ENCODE results near the gene ATP13A1. TPM values are rescaled to one million over a fixed set of nuclear protein-coding genes. Genes with fewer than 3 reads are reported as not detected.
"Not testable (repeated sequence)": the region's sequence is repeated elsewhere in the genome, so short reads cannot be mapped to it uniquely, and the experiment has no call there.

ATP13A1 gene
- total RNA-seq, 1 experiment from 2014 or later = 21.9 TPM

DNA sequence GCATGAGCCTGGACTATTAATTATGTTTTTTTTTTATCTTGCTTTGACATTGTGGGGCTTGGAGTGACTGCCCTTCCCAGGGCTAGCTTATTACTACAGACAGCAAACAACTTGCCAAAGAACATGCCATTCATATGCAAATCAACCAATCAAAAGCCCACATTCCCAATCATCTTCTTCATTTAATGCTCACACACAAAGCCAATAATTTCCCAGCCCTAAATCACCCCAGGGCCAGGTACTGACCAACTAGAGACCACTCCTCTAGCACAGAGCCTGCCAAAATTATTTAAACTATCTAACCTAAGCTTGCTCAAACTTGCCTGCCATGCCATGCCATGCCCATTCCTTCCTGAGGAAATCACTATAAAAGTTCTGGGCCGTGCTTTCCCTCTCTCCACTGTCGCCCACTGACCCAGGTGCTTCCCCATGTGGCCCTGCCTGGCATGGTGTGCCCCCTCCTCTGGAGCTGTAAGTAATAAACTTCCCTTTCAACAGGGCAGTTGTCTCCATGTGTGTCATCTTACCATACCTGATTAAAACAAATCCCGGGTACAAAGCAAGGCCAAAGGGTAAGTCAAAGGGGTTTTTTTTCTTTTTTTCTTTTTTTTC lies 60.7 kb downstream of the ATP13A1 start:
- no peak for DNase-seq (ENCODE audit: low read depth, low spot score)
- in situ Hi-C loops (cut with HindIII; ENCODE audit: low pct_unique_long_range_greater_than_20kb, low sequenced_read_pairs) = no loop called here

DNA sequence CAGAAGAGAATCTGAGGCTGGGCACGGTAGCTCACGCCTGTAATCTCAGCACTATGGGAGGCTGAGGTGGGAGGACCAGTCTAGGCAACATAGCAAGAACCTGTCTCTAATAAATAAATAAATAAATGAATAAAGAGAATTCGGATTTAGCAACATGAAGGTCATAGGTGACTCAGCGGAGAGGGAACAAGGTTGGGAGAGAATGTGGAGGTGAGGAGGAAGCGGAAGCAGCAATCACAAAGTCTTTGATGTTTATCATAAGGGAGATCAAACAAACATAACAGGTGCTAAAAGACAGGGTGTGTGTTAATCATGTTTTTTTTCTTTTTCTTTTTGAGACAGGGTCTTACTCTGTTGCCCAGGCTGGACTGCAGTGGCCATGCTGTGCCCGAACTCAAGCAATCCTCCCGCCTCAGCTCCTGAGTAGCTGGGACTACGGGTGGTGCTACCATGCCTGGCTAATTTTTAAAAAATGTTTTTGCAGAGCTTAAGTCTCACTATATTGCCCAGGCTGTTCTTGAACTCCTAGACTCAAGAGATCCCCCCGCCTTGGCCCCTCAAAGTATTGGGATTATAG lies 61.3 kb downstream of the ATP13A1 start:
- no peak for DNase-seq (ENCODE audit: low read depth, low spot score)
- in situ Hi-C loops (cut with HindIII; ENCODE audit: low pct_unique_long_range_greater_than_20kb, low sequenced_read_pairs) = no loop called here

DNA sequence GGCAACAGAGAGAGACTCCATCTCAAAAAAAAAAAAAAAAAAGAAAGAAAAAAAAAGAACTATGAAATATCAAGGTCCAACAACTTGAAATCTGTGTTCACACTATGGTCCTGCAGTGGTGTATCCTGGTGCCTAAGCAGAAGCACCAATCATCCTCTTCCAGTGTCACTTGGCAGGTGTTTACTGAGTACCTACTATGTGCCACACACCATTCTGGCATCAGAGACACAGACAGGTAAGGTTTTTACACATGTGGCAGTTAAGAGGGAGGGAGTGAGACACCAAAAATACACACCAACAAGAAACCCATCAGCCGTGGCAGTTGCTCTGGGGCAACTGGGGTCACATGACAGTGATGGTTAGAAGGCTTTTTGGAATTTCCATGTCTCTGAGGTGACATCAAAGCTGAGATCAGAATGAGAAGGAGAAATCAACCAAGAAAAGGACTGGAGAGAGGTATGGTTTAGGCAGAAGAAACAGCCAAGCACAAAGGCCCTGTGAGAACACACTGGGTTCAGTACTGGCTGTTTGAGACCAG lies 62.6 kb downstream of the ATP13A1 start:
- in situ Hi-C loops (cut with HindIII; ENCODE audit: low pct_unique_long_range_greater_than_20kb, low sequenced_read_pairs) = no loop called here
- no peak for DNase-seq (ENCODE audit: low read depth, low spot score)

DNA sequence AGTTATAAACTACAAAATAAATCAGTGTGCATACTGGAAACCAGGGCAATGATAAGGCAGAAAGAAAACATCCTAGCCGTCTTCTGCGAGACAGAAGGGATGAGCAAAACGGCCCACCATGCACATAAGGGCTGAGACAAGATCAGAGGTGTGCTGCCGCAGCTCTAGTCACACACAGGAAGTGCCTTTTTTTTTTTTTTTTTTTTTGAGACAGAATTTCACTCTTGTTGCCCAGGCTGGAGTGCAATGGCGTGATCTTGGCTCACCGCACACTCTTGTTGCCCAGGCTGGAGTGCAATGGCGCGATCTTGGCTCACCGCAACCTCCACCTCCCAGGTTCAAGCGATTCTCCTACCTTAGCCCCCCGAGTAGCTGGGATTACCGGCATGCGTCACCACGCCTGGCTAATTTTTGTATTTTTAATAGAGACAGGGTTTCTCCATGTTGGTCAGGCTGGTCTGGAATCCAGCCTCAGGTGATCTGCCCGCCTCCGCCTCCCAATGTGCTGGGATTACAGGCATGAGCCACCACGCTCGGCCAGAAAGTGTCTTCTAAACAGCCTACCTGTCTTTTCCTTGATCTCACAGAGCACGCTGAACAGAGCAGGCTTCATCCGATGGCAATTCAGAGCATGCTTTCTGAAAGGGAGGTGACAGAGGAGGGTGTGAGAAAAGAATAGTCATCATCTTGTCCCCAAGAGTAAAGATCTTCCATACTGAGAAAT lies 64.6 kb downstream of the ATP13A1 start:
- DNase-seq (ENCODE audit: low read depth, low spot score); in situ Hi-C loops (cut with HindIII; ENCODE audit: low pct_unique_long_range_greater_than_20kb, low sequenced_read_pairs): not testable (repeated sequence)

DNA sequence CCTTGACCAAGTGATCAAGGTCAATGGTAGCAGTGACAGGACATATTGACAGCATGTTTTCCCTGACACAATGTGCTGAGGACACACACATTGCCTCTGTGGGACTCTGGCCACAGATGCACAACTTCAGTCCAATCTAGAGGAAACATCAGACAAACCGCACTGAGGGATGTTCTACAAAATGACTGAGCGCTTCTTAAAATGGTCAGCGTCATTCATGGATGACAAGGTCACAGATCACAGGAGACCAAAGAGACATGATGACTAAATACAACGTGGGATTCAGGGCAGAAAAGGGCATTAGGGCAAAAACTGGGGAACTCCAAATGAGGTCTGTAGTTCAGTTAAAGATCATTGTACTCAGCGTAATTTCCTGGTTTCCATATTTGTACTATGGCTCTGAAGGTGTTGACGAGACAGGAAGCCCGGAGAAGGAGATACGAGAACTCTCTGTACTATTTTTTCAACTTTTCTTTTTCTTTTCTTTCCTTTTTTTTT lies 65.6 kb downstream of the ATP13A1 start:
- no peak for DNase-seq (ENCODE audit: low read depth, low spot score)
- in situ Hi-C loops (cut with HindIII; ENCODE audit: low pct_unique_long_range_greater_than_20kb, low sequenced_read_pairs) = no loop called here

Small RNA genes within 50 kb of the gene (small RNA-seq; reads per million reads assigned to genes)
- gene AC011458.2 = 0 reads per million in 2 experiments

Other genes starting within 250 kb of the ATP13A1 start
- 1.4 and 1.7 TPM in 2 replicates for gene TSSK6, start 148.1 kb downstream of the ATP13A1 start, total RNA-seq (2014; rRNA removed; shearing (Covaris generic))
- gene NDUFA13, start 147.5 kb downstream of the ATP13A1 start, total RNA-seq (2014; rRNA removed; shearing (Covaris generic)) = 154 and 157 TPM in 2 replicates
- 0.08 and 0.32 TPM in 2 replicates for gene YJEFN3, start 134.8 kb downstream of the ATP13A1 start, total RNA-seq (2014; rRNA removed; shearing (Covaris generic))
- not detected in 2 replicates for gene CILP2, start 125.4 kb downstream of the ATP13A1 start, total RNA-seq (2014; rRNA removed; shearing (Covaris generic))
- gene PBX4, start 45.0 kb downstream of the ATP13A1 start, total RNA-seq (2014; rRNA removed; shearing (Covaris generic)) = 0.34 and 0.96 TPM in 2 replicates
- gene LPAR2, start 35.5 kb downstream of the ATP13A1 start, total RNA-seq (2014; rRNA removed; shearing (Covaris generic)) = 2.5 and 3.0 TPM in 2 replicates
- 1.7 and 4.3 TPM in 2 replicates for gene GMIP, start 20.0 kb downstream of the ATP13A1 start, total RNA-seq (2014; rRNA removed; shearing (Covaris generic))
- gene ZNF101, start 5.2 kb upstream of the ATP13A1 start, total RNA-seq (2014; rRNA removed; shearing (Covaris generic)) = 4.5 and 8.9 TPM in 2 replicates
- gene ZNF14, start 69.4 kb upstream of the ATP13A1 start, total RNA-seq (2014; rRNA removed; shearing (Covaris generic)) = 4.5 and 5.3 TPM in 2 replicates
- 7.7 and 10.5 TPM in 2 replicates for gene ZNF506, start 158.1 kb upstream of the ATP13A1 start, total RNA-seq (2014; rRNA removed; shearing (Covaris generic))
- 4.7 and 6.7 TPM in 2 replicates for gene ZNF253, start 202.2 kb upstream of the ATP13A1 start, total RNA-seq (2014; rRNA removed; shearing (Covaris generic))
- 3.1 and 3.5 TPM in 2 replicates for gene ZNF93, start 237.3 kb upstream of the ATP13A1 start, total RNA-seq (2014; rRNA removed; shearing (Covaris generic))